ENCODE measurements around the gene METRN. TPM values are rescaled to one million over a fixed set of nuclear protein-coding genes. Genes with fewer than 3 reads are reported as not detected.

METRN gene
- total RNA-seq, 4 donors from 2014 or later: 19.1 to 76.5 (median 26.7) TPM

DNA sequence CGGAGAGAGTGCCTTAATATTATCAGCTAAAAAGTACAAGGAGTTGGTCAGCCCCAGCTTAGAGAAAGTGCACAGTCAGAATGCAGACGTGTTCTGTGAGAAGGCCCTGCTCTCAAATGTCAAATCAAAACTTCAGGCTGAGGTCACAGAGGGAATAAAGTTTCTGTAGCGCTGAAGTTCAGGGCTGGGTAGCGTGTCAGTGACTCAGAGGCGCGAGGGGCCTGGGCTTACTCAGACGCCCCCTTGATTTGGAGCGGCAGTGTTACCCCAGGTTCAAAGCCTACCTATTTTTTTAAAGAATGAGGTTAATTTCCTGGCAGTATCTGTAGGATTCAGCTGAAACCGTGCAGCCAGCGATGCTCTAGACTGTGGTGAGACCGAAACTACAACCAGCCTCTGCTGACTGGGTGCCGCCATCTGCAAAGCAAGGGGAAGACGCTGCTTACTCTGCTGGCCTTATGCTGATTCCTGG is 21.1 kb downstream of the METRN start:
- Histone ChIP-seq H3K4me3 (no peak overlapping the region), H3K27ac (no peak overlapping the region), H3K9me3 (no peaks in the 10 kb centered on the region), H3K27me3 (no peaks in the 10 kb centered on the region), H3K4me1 (peaks cover 0 to 10% of the 10 kb centered on the region in 2 donors), H3K36me3 (no peaks in the 10 kb centered on the region)
- no peak for TF ChIP-seq POLR2A (IDR thresholded peaks at IDR 0.05)
- TF ChIP-seq, protein P1, sequence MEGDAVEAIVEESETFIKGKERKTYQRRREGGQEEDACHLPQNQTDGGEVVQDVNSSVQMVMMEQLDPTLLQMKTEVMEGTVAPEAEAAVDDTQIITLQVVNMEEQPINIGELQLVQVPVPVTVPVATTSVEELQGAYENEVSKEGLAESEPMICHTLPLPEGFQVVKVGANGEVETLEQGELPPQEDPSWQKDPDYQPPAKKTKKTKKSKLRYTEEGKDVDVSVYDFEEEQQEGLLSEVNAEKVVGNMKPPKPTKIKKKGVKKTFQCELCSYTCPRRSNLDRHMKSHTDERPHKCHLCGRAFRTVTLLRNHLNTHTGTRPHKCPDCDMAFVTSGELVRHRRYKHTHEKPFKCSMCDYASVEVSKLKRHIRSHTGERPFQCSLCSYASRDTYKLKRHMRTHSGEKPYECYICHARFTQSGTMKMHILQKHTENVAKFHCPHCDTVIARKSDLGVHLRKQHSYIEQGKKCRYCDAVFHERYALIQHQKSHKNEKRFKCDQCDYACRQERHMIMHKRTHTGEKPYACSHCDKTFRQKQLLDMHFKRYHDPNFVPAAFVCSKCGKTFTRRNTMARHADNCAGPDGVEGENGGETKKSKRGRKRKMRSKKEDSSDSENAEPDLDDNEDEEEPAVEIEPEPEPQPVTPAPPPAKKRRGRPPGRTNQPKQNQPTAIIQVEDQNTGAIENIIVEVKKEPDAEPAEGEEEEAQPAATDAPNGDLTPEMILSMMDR (IDR thresholded peaks at IDR 0.05): no peak
- intact Hi-C loops (cut with DNase I; ENCODE audit: low total_unique reads): no loop called here
- DNase-seq: no peak

DNA sequence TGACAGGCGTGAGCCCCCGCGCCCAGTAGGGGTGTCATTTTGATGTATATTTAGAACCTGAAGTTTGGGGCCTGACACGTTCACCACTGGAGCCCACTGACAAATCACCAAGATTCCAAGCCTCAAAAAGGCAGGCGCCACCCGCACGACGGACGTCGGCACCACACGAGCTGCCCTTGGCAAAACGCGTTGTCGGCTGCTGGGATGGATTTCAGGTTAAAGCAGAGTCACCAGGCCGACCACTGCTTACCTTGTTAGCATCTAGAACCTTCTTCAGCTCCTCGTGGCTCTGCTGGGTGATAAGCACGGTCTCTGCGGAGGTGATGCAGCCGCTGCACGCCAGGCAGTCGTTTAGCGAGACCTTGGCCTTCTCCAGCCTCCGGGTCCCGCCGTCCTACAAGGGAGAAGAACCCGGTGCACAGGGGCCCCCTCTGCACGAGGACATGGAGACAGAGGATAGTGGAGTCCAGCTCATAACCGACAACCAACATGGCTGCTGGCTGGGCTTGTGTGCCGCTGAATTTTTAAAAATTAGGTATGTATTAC is 22.1 kb downstream of the METRN start:
- H3K27ac ChIP-seq: no peak overlapping the region
- H3K4me3 ChIP-seq: no peak overlapping the region
- no peak for DNase-seq
- H3K4me1 ChIP-seq: peaks cover 0 to 12% of the 10 kb centered on the region in 2 donors
- H3K27me3 ChIP-seq: no peaks in the 10 kb centered on the region
- intact Hi-C loops (cut with DNase I; ENCODE audit: low total_unique reads): no loop called here
- H3K9me3 ChIP-seq: no peaks in the 10 kb centered on the region
- TF ChIP-seq, protein P1 (IDR thresholded peaks at IDR 0.05): no peak
- TF ChIP-seq POLR2A (IDR thresholded peaks at IDR 0.05): no peak
- H3K36me3 ChIP-seq: no peaks in the 10 kb centered on the region

DNA sequence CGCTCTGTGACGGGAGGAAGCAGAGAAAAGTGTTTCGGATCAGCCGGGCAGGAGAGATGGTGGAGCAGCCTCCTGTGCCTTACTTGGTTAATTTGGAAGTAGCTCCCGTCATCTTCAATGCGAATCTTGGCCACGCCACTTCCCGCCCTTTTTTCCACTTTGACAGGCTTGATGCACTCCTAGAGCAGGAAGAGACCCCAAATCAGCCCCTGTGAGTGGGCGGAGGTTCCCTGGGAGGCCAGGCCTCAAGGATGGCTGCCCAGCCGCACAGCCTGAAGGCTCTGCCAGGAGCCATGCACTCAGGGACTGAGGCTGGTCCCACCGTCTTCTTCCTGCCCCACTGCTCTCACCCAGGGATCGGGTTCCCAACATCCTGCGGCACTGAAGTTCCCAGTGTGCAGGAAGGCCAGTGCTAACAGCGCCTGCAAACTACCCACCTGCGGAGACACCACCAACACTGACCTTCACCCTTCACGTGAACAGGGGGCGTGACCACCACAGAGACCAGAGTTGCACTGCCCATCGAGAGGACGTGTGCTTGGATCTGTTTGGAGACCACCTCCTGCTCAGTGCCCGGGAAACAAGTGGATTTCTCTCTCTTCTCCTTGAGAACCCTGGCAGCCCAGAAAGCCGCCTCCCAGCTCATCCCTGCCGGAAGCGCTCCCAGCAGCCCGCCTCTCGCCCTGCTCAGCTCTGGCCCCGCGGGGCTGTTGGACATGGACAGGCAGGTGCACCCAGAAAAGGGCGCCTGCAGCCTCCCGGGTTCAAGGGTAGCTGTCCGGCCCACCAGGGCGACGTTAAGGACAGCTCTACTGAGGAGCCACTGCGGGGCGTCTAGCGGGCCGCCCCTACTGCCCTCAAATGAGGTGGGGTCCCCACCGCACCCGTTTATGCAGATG is 24.9 kb downstream of the METRN start:
- Histone ChIP-seq H3K27ac (peak overlapping the region; percentile 63 to 67), H3K27me3 (no peaks in the 10 kb centered on the region), H3K36me3 (no peaks in the 10 kb centered on the region), H3K4me3 (peak overlapping the region; percentile 63 to 91), H3K9me3 (no peaks in the 10 kb centered on the region), H3K4me1 (peaks cover 0 to 12% of the 10 kb centered on the region in 2 donors)
- no peak for DNase-seq
- TF ChIP-seq POLR2A (IDR thresholded peaks at IDR 0.05): no peak
- TF ChIP-seq, protein P1 (IDR thresholded peaks at IDR 0.05): no peak
- intact Hi-C loops (cut with DNase I; ENCODE audit: low total_unique reads): no loop called here

DNA sequence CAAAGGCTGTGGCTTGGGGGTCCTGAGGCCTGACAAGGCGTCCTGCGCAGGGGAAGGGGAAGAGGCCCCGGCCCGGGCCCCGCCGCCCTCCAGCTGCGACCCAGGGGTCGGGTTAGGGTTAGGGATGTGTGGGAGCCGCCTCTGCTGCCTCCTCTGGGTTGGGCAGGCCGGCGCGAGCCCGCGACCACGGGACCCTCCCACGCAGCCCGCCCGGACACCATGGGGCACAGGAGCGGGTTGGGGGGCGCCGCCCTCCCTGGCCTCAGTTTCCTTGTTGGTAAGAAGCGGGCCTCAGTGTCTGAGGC is 25.5 kb downstream of the METRN start:
- H3K27ac ChIP-seq: peak overlapping the region; percentile 63 to 67
- TF ChIP-seq POLR2A (IDR thresholded peaks at IDR 0.05): no peak
- TF ChIP-seq, protein P1 (IDR thresholded peaks at IDR 0.05): no peak
- intact Hi-C loops (cut with DNase I; ENCODE audit: low total_unique reads): no loop called here

More for the DNA sequence above, 25.5 kb downstream of the METRN start:
- Histone ChIP-seq H3K9me3 (no peaks in the 10 kb centered on the region), H3K36me3 (no peaks in the 10 kb centered on the region), H3K4me1 (peaks cover 0 to 12% of the 10 kb centered on the region in 2 donors), H3K27me3 (no peaks in the 10 kb centered on the region), H3K4me3 (peak overlapping the region; percentile 63 to 91)
- DNase-seq: no peak
